Measurements from ENCODE around the gene MRPS33.
"Not testable (repeated sequence)": the region's sequence is repeated elsewhere in the genome, so short reads cannot be mapped to it uniquely, and the experiment has no call there.

DNA sequence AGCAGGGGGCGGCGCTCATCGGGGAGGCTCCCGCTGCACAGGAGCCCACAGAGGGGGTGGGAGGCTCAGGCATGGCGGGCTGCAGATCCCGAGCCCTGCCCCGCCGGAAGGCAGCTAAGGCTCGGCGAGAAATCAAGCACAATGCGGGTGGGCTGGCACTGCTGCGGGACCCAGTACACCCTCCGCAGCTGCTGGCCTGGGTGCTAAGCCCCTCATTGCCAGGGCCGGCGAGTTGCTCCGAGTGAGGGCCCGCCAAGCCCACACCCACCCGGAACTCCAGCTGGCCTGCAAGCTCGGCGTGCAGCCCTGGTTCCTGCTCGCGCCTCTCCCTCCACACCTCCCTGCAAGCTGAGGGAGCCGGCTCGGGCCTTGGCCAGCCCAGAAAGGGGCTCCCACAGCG, 57.8 kb downstream of the MRPS33 start:
- not testable (repeated sequence) for TF ChIP-seq EZH2 (IDR thresholded peaks at IDR 0.05; ENCODE audit: insufficient read depth, poor library complexity, severe bottlenecking); EZH2phosphoT487 (IDR thresholded peaks at IDR 0.05; ENCODE audit: insufficient read depth, low read depth)

Data from GM23248 (cell line).